Activated naive CD4-positive, alpha-beta T cell treated with anti-CD3 and anti-CD28 coated beads, Interleukin-2, amount 10 ng/mL, durations not matched to agents 7 days and 5 days (primary cell): ENCODE data around the gene CSHL1.

Experiments
- CTCF ChIA-PET: fragments of 350-600 bp; sonication (Branson Sonifier 250); formaldehyde crosslinking; loops from one replicate; lab custom pipeline; 2021; ENCODE audit warnings: antibody characterized with exemption; lab: Charles Lee
- DNase-seq: peaks from one replicate; pipeline ENCODE4 v3.0.0-alpha.2; 2020
- H3K27ac Mint-ChIP-seq: one replicate; pipeline ENCODE4 v1.8.0; 2021; ENCODE audit warnings: mild to moderate bottlenecking, moderate library complexity, mixed read lengths
- H3K27me3 Mint-ChIP-seq: one replicate; pipeline ENCODE4 v1.8.0; 2021; ENCODE audit warnings: mild to moderate bottlenecking, mixed read lengths
- H3K36me3 Mint-ChIP-seq: one replicate; pipeline ENCODE4 v1.8.0; 2021; ENCODE audit warnings: mixed read lengths
- H3K4me1 Mint-ChIP-seq: one replicate; pipeline ENCODE4 v1.8.0; 2021; ENCODE audit warnings: mixed read lengths
- H3K4me3 Mint-ChIP-seq: one replicate; pipeline ENCODE4 v1.8.0; 2021; ENCODE audit warnings: mild to moderate bottlenecking, moderate library complexity, mixed read lengths
- H3K9me3 Mint-ChIP-seq: one replicate; pipeline ENCODE4 v1.8.0; 2021; ENCODE audit warnings: mixed read lengths

CSHL1 gene

GRCh38 chr17:63946440-63947363 lies 35.6 kb upstream of the CSHL1 start:
- H3K36me3 Mint-ChIP-seq: no peaks in the 10 kb centered on the region
- CTCF ChIA-PET: interaction anchor here (0.9 to 3.1 kb wide), 28 partner anchors 11 to 187 kb away, joined by 3 to 62 read pairs (median 6); partner anchors contain the start of genes CD79B, CSHL1, GH1 and ICAM2
- H3K9me3 Mint-ChIP-seq: no peaks in the 10 kb centered on the region
- peak; percentile 72 for DNase-seq
- peaks cover 81% of the 10 kb centered on the region for H3K27me3 Mint-ChIP-seq
- peak overlapping the region; percentile 85 for H3K27ac Mint-ChIP-seq
- H3K4me3 Mint-ChIP-seq: peak overlapping the region; percentile 54
- peaks cover 23% of the 10 kb centered on the region for H3K4me1 Mint-ChIP-seq

GRCh38 chr17:63945784-63946439 lies 34.9 kb upstream of the CSHL1 start:
- DNase-seq: peak; percentile 33
- Mint-ChIP-seq H3K9me3 (no peaks in the 10 kb centered on the region), H3K4me1 (peaks cover 23% of the 10 kb centered on the region), H3K27me3 (peaks cover 84% of the 10 kb centered on the region), H3K4me3 (no peak overlapping the region), H3K36me3 (no peaks in the 10 kb centered on the region), H3K27ac (peak overlapping the region; percentile 33)
- CTCF ChIA-PET: interaction anchor here (0.9 to 3.1 kb wide), 28 partner anchors 12 to 188 kb away, joined by 3 to 62 read pairs (median 6); partner anchors contain the start of genes CD79B, CSHL1, GH1 and ICAM2

GRCh38 chr17:63944736-63945499 lies 33.9 kb upstream of the CSHL1 start:
- no peaks in the 10 kb centered on the region for H3K36me3 Mint-ChIP-seq

DNA sequence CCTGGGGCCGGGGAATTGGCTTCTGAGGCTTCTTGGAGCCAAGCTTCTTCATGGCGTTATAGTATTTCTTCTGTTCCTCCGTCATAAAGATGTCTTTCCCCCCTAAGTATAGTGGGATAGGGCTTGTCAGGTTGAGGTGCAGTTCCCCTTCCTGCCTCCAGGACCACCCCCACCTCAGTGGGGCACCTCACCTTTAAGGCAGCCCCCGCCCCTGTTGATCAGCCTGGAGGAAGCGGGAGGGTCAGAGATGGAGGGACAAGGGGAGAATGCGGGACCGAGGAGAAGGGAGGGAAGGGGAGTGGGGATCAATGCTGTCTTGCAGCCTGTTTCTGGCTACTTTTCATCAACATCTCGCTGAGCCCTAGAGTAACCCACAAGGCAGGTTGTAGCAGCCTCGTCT lies 32.7 kb upstream of the CSHL1 start:
- Mint-ChIP-seq H3K4me1 (peaks cover 32% of the 10 kb centered on the region), H3K4me3 (no peak overlapping the region), H3K9me3 (no peaks in the 10 kb centered on the region), H3K36me3 (no peaks in the 10 kb centered on the region), H3K27me3 (peaks cover 82% of the 10 kb centered on the region), H3K27ac (no peak overlapping the region)
- DNase-seq: no peak
- CTCF ChIA-PET: no interaction called here

More at GRCh38 chr17:63944736-63945499, 33.9 kb upstream of the CSHL1 start:
- H3K4me3 Mint-ChIP-seq: no peak overlapping the region
- peaks cover 87% of the 10 kb centered on the region for H3K27me3 Mint-ChIP-seq
- DNase-seq: no peak
- H3K9me3 Mint-ChIP-seq: no peaks in the 10 kb centered on the region
- no peak overlapping the region for H3K27ac Mint-ChIP-seq
- CTCF ChIA-PET: interaction anchor here (1.6 to 3.1 kb wide), 6 partner anchors 17 to 81 kb away, joined by 7 to 62 read pairs (median 17); partner anchors contain the start of genes CSHL1 and GH1
- H3K4me1 Mint-ChIP-seq: peaks cover 23% of the 10 kb centered on the region

- Mint-ChIP-seq H3K9me3 (no peaks in the 10 kb centered on the region), H3K4me3 (no peak overlapping the region), H3K4me1 (peaks cover 38% of the 10 kb centered on the region), H3K27me3 (peaks cover 87% of the 10 kb centered on the region), H3K27ac (peak overlapping the region; percentile 61), H3K36me3 (no peaks in the 10 kb centered on the region)
- DNase-seq: no peak
- CTCF ChIA-PET: no interaction called here
Measured at GRCh38 chr17:63942309-63942985, 31.4 kb upstream of the CSHL1 start.

GRCh38 chr17:63941751-63942150 lies 30.7 kb upstream of the CSHL1 start:
- DNase-seq: no peak
- Mint-ChIP-seq H3K4me3 (no peak overlapping the region), H3K9me3 (no peaks in the 10 kb centered on the region), H3K27me3 (peaks cover 90% of the 10 kb centered on the region), H3K36me3 (no peaks in the 10 kb centered on the region), H3K27ac (no peak overlapping the region), H3K4me1 (peaks cover 33% of the 10 kb centered on the region)
- CTCF ChIA-PET: no interaction called here

- H3K4me1 Mint-ChIP-seq: peaks cover 28% of the 10 kb centered on the region
- CTCF ChIA-PET: no interaction called here
- H3K4me3 Mint-ChIP-seq: no peak overlapping the region
- H3K9me3 Mint-ChIP-seq: no peaks in the 10 kb centered on the region
- H3K36me3 Mint-ChIP-seq: no peaks in the 10 kb centered on the region
- peaks cover 85% of the 10 kb centered on the region for H3K27me3 Mint-ChIP-seq
- peak overlapping the region; percentile 33 for H3K27ac Mint-ChIP-seq
- DNase-seq: no peak
Measured at GRCh38 chr17:63941162-63941561, 30.1 kb upstream of the CSHL1 start.

DNA sequence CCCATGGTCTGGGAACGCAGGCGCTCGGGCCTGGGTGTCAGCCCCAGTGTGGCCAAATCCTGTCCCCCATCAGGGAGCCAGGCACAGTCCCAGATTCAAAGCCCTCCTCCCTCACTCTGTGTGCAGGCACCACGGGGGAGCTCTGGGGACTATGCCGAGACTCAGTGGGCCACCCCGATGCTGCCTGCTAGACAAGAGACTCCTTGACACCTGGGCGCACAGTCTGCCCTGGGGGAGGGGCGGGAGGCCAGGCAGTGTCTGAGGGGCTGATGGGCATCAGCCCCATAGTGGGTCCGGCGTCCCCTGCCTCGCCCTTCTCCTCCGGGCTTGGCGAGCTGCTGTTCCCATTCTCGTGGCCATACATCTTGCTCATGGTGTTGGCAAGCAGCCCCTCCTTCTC lies 29.5 kb upstream of the CSHL1 start:
- Mint-ChIP-seq H3K27ac (no peak overlapping the region), H3K27me3 (peaks cover 85% of the 10 kb centered on the region), H3K9me3 (no peaks in the 10 kb centered on the region), H3K36me3 (no peaks in the 10 kb centered on the region), H3K4me3 (no peak overlapping the region), H3K4me1 (peaks cover 25% of the 10 kb centered on the region)
- CTCF ChIA-PET: interaction anchor here (1.0 to 1.8 kb wide), 2 partner anchors 9 to 53 kb away, joined by 3 read pairs; no protein-coding TSS in a partner anchor
- DNase-seq: no peak

DNA sequence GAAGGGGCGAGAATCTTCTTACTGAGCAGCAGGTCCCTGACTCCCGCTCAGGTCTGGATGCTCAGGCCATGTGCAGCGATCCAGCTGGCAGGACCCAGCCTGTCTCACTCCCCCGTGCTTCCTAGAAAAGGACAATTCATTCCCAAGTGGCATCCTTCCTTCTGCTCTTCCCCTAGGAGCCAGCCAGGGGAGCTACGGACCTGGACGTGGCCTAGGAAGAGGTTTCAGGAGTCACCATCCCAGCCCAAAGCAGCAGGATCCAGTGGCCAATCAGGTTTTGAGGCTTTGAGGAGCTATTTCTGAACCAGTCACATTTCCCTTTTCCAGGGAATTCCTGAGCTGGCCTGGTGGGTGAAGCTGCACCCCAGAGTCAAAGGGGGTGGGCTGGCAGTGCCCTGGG lies 28.8 kb upstream of the CSHL1 start:
- Mint-ChIP-seq H3K4me3 (no peak overlapping the region), H3K36me3 (no peaks in the 10 kb centered on the region), H3K27me3 (peaks cover 85% of the 10 kb centered on the region), H3K27ac (no peak overlapping the region), H3K9me3 (no peaks in the 10 kb centered on the region), H3K4me1 (peaks cover 18% of the 10 kb centered on the region)
- no peak for DNase-seq
- CTCF ChIA-PET: interaction anchor here (1.0 to 1.8 kb wide), 3 partner anchors 9 to 54 kb away, joined by 3 to 4 read pairs (median 3); no protein-coding TSS in a partner anchor

- H3K9me3 Mint-ChIP-seq: no peaks in the 10 kb centered on the region
- peaks cover 18% of the 10 kb centered on the region for H3K4me1 Mint-ChIP-seq
- no peaks in the 10 kb centered on the region for H3K36me3 Mint-ChIP-seq
- no peak for DNase-seq
- H3K27me3 Mint-ChIP-seq: peaks cover 85% of the 10 kb centered on the region
- H3K4me3 Mint-ChIP-seq: no peak overlapping the region
- CTCF ChIA-PET: interaction anchor here (1.0 to 1.8 kb wide), 3 partner anchors 8 to 55 kb away, joined by 3 to 4 read pairs (median 3); no protein-coding TSS in a partner anchor
- H3K27ac Mint-ChIP-seq: no peak overlapping the region
Measured at GRCh38 chr17:63939401-63939800, 28.3 kb upstream of the CSHL1 start.

DNA sequence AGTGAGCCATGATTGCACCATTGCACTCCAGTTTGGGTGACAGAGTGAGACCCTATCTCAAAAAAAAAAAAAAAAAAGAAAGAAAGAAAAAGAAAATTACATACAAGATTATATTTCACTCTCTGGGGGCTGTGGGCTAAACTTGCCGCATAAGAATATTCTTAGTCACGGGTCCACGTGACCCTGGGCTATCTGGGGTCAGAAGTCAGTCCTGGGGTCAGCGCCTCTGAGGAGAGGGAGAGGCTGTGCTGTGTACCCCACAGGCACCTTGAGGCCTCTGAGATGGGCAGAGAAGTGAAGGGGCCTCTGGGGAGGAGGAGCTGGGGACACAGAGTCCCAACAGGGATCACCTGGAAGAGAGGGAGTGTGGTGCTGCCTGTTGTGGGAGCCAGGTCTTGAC lies 26.9 kb upstream of the CSHL1 start:
- H3K36me3 Mint-ChIP-seq: no peaks in the 10 kb centered on the region
- no peak overlapping the region for H3K4me3 Mint-ChIP-seq
- H3K27ac Mint-ChIP-seq: no peak overlapping the region
- no peaks in the 10 kb centered on the region for H3K9me3 Mint-ChIP-seq
- peaks cover 23% of the 10 kb centered on the region for H3K4me1 Mint-ChIP-seq
- peaks cover 84% of the 10 kb centered on the region for H3K27me3 Mint-ChIP-seq
- CTCF ChIA-PET: no interaction called here
- no peak for DNase-seq

DNA sequence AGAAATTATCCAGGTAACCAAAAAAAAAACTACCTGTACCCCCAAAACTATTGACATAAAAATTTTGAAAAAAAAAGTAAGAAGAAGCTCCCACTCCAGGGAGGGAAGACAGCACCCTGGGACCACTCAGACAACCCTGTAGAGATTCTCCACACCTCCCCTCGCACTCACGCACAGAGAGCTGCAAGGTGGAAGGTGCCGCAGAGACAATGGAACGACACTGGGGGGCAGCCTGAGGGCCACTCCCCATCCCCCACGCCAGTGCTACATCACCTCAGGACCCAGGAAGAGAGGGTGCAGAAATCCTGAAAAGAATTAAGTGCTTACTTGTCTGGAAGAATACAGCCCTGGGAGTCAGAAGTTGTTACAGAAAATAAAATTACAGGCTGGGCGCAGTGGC lies 26.3 kb upstream of the CSHL1 start:
- CTCF ChIA-PET: interaction anchor here (0.9 kb wide), 1 partner anchor 89 kb away, joined by 3 read pairs; no protein-coding TSS in a partner anchor
- no peak for DNase-seq
- Mint-ChIP-seq H3K27ac (no peak overlapping the region), H3K27me3 (peaks cover 83% of the 10 kb centered on the region), H3K36me3 (no peaks in the 10 kb centered on the region), H3K4me3 (no peak overlapping the region), H3K4me1 (peaks cover 28% of the 10 kb centered on the region), H3K9me3 (no peaks in the 10 kb centered on the region)
